DOHH2 (cell line): ENCODE measurements around the gene TRAF3IP3.

ENCODE experiments used
- H3F3A ChIP-seq: fragments of 200-600 bp; sonication (generic), shearing (Covaris generic); 2 replicates; pipeline ENCODE4 v1.6.0; 2016; ENCODE audit warnings: antibody characterized with exemption, mild to moderate bottlenecking; ENCODE audit not compliant: control insufficient read depth, insufficient read depth
- H3K27ac ChIP-seq: fragments of 200-600 bp; sonication (generic); 2 replicates; pipeline ENCODE4 v1.5.1; 2014; ENCODE audit warnings: low read depth, mild to moderate bottlenecking, low read length, moderate library complexity
- H3K27me3 ChIP-seq: fragments of 200-600 bp; sonication (generic); 2 replicates; pipeline ENCODE4 v1.6.1; 2014; ENCODE audit warnings: mild to moderate bottlenecking, low read length, mixed read lengths; ENCODE audit not compliant: control insufficient read depth
- H3K36me3 ChIP-seq: fragments of 200-600 bp; sonication (generic); 2 replicates; pipeline ENCODE4 v1.6.1; 2014; ENCODE audit warnings: mild to moderate bottlenecking, low read length, moderate library complexity, mixed read lengths; ENCODE audit not compliant: control insufficient read depth
- H3K4me1 ChIP-seq: fragments of 200-600 bp; sonication (generic); 2 replicates; pipeline ENCODE4 v1.6.1; 2014; ENCODE audit warnings: mild to moderate bottlenecking, low read length, mixed read lengths; ENCODE audit not compliant: control insufficient read depth
- H3K4me2 ChIP-seq: fragments of 200-600 bp; sonication (generic); 2 replicates; pipeline ENCODE4 v1.6.0; 2014; ENCODE audit warnings: mild to moderate bottlenecking, low read length, moderate library complexity
- H3K4me3 ChIP-seq: fragments of 200-600 bp; sonication (generic); 2 replicates; pipeline ENCODE4 v1.5.1; 2014; ENCODE audit warnings: mild to moderate bottlenecking, low read length, mixed read lengths
- H3K79me2 ChIP-seq: fragments of 200-600 bp; sonication (generic); 2 replicates; pipeline ENCODE4 v1.6.1; 2014; ENCODE audit warnings: mild to moderate bottlenecking, low read length, mixed read lengths; ENCODE audit not compliant: control insufficient read depth
- H3K9me2 ChIP-seq: fragments of 200-600 bp; sonication (generic); replicated peaks from 2 replicates; pipeline ENCODE4 v1.6.1; 2014; ENCODE audit warnings: mild to moderate bottlenecking, low read length, mixed read lengths; ENCODE audit not compliant: control insufficient read depth
- H3K9me3 ChIP-seq: fragments of 200-600 bp; sonication (generic); 2 replicates; pipeline ENCODE4 v1.6.1; 2014; ENCODE audit warnings: antibody characterized with exemption, low read length, mixed read lengths; ENCODE audit not compliant: control insufficient read depth, insufficient read depth
- H4K20me1 ChIP-seq: fragments of 200-600 bp; sonication (generic); 2 replicates; pipeline ENCODE4 v1.6.0; 2014; ENCODE audit warnings: low read depth, mild to moderate bottlenecking, antibody characterized with exemption, low read length, moderate library complexity; ENCODE audit not compliant: control insufficient read depth, insufficient read depth
- EZH2phosphoT487 ChIP-seq: fragments of 200-600 bp; sonication (generic); IDR thresholded peaks from 2 replicates; pipeline ENCODE4 v1.6.1; 2017; ENCODE audit warnings: borderline replicate concordance, mild to moderate bottlenecking, antibody characterized with exemption, low read length, moderate library complexity, mixed read lengths
- TF ChIP-seq, protein P1 (sequence below): fragments of 200-600 bp; sonication (generic); IDR thresholded peaks from one replicate; pipeline ENCODE4 v1.5.1; 2014; ENCODE audit warnings: antibody characterized with exemption, mild to moderate bottlenecking, low read depth, low read length; ENCODE audit not compliant: poor library complexity, severe bottlenecking

The TRAF3IP3 gene

DNA sequence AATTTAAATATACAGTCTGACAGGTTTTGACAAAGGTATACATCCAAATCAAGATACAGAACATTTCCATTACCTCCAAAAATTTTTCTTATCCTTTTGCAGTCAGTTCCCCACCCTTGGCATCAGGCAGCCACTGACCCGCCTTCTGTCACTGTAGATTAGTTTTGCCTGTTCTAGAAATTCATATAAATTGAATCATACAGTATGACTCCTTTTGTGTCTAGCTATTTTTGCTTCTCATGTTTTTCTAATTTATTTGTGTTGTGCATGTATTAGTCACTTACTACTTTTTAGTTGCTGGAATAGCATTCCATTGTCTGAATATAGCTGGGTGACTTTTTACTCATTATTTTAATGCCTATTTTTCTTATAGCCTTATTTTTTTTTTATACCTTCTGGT, 75.8 kb downstream of the TRAF3IP3 start:
- H3F3A ChIP-seq, result peaks cover 2% of the 10 kb centered on the region; the same call in 1 of the 2 replicates
- H3K9me3 ChIP-seq, result no peaks in the 10 kb centered on the region
- H3K4me1 ChIP-seq, result peaks cover 22% of the 10 kb centered on the region
- H3K27me3 ChIP-seq, result no peaks in the 10 kb centered on the region
- peaks cover 72% of the 10 kb centered on the region for H3K36me3 ChIP-seq
- no peak overlapping the region for H3K27ac ChIP-seq
- H3K4me2 ChIP-seq, result no peak overlapping the region
- H3K4me3 ChIP-seq, result no peak overlapping the region
- H4K20me1 ChIP-seq, result no peaks in the 10 kb centered on the region
- peaks cover 36% of the 10 kb centered on the region for H3K79me2 ChIP-seq
- H3K9me2 ChIP-seq, result no peaks in the 10 kb centered on the region
- no peak for TF ChIP-seq EZH2phosphoT487
- TF ChIP-seq, protein P1, sequence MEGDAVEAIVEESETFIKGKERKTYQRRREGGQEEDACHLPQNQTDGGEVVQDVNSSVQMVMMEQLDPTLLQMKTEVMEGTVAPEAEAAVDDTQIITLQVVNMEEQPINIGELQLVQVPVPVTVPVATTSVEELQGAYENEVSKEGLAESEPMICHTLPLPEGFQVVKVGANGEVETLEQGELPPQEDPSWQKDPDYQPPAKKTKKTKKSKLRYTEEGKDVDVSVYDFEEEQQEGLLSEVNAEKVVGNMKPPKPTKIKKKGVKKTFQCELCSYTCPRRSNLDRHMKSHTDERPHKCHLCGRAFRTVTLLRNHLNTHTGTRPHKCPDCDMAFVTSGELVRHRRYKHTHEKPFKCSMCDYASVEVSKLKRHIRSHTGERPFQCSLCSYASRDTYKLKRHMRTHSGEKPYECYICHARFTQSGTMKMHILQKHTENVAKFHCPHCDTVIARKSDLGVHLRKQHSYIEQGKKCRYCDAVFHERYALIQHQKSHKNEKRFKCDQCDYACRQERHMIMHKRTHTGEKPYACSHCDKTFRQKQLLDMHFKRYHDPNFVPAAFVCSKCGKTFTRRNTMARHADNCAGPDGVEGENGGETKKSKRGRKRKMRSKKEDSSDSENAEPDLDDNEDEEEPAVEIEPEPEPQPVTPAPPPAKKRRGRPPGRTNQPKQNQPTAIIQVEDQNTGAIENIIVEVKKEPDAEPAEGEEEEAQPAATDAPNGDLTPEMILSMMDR, result no peak
